ENCODE data around the gene CCDC6.

- no peak for TF ChIP-seq FOXA1 (IDR thresholded peaks at IDR 0.05)
- TF ChIP-seq SUZ12 (IDR thresholded peaks at IDR 0.05), result no peak
- TF ChIP-seq PKNOX1 (IDR thresholded peaks at IDR 0.05), result no peak
- TF ChIP-seq ELF4 (IDR thresholded peaks at IDR 0.05), result no peak
- no peak for TF ChIP-seq CTBP1 (IDR thresholded peaks at IDR 0.05; ENCODE audit: borderline replicate concordance)
- no peak for TF ChIP-seq BHLHE40 (IDR thresholded peaks at IDR 0.05; ENCODE audit: borderline replicate concordance)
- no peak for TF ChIP-seq FOXM1 (IDR thresholded peaks at IDR 0.05; ENCODE audit: borderline replicate concordance)
- TF ChIP-seq TARDBP (IDR thresholded peaks at IDR 0.05), result no peak
- TF ChIP-seq SP1 (IDR thresholded peaks at IDR 0.05), result no peak
- no peak for TF ChIP-seq FOXK2 (IDR thresholded peaks at IDR 0.05)
- no peak for TF ChIP-seq HDGF (IDR thresholded peaks at IDR 0.05; ENCODE audit: borderline replicate concordance)
- no peak for TF ChIP-seq NFRKB (IDR thresholded peaks at IDR 0.05)
Observed at GRCh38 chr10:59909815-59910214, 3.5 kb upstream of the CCDC6 start.

Data from HEK293T (cell line).